ENCODE data around the gene CYP2C9.

CYP2C9 gene

DNA sequence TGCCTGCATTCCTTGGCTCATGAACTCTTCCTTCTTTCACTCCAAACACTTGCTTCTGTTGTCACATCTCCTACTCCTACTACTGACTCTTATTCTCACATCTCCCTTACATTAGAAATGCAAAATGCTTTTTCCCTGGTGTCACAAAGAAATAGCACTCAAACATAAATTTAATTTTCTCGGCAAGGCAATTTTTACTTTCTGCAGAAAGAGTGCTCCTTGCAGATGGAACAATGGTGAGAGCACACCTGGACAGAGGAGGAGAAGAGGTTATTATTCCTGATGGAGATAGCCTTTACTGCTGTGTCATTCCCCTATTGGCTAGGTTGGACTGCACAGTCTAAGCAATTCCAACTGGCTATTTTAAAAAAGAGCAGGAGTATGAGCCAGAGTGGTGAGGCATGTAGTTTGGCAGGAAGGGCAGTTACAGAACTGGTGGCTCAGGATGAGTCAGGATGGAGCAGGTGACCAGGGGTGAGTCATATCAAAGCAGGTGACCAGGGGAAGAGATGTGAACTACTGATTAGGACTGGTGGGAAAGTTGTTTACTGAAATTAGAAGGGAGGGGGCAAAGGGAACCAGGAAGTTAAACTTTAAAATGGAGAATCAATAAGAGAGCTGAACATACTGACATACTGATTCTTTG lies 52.9 kb downstream of the CYP2C9 start:
- in situ Hi-C loops (cut with HindIII; ENCODE audit: low pct_ligation_motif_present, low sequenced_read_pairs) = no loop called here
- no peak overlapping the region for H3K4me3 ChIP-seq (ENCODE audit: low read depth, low read length)
- no peaks in the 10 kb centered on the region for H3K36me3 ChIP-seq (replicated peaks)
- no peak for DNase-seq
- H3K27ac ChIP-seq = no peak overlapping the region
- no peaks in the 10 kb centered on the region for H3K27me3 ChIP-seq (replicated peaks)
- TF ChIP-seq, protein P1, sequence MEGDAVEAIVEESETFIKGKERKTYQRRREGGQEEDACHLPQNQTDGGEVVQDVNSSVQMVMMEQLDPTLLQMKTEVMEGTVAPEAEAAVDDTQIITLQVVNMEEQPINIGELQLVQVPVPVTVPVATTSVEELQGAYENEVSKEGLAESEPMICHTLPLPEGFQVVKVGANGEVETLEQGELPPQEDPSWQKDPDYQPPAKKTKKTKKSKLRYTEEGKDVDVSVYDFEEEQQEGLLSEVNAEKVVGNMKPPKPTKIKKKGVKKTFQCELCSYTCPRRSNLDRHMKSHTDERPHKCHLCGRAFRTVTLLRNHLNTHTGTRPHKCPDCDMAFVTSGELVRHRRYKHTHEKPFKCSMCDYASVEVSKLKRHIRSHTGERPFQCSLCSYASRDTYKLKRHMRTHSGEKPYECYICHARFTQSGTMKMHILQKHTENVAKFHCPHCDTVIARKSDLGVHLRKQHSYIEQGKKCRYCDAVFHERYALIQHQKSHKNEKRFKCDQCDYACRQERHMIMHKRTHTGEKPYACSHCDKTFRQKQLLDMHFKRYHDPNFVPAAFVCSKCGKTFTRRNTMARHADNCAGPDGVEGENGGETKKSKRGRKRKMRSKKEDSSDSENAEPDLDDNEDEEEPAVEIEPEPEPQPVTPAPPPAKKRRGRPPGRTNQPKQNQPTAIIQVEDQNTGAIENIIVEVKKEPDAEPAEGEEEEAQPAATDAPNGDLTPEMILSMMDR (IDR thresholded peaks at IDR 0.05; ENCODE audit: low read depth, low read length, missing control alignments) = no peak

DNA sequence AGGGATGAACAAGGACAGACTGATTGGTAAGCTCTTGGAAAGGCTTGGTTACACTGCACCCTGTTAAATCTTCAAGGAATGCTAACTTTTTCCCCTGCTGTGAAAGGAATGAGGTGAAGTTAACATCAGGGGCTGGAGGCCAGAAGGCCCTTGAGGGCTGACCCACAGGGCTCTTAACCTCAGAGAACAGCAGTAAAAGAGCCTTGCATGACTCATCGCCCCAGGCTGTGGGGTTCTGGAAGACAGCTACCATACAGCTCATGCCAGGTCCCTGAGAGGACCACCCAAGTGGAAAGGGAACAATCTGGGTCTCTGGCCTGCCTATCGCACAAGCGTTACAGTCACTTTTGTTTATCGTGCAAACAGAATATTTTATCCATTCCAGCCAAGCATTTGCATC lies 54.4 kb downstream of the CYP2C9 start:
- DNase-seq = no peak
- in situ Hi-C loops (cut with HindIII; ENCODE audit: low pct_ligation_motif_present, low sequenced_read_pairs) = no loop called here
- no peak overlapping the region for H3K27ac ChIP-seq
- no peaks in the 10 kb centered on the region for H3K27me3 ChIP-seq (replicated peaks)
- H3K36me3 ChIP-seq (replicated peaks) = no peaks in the 10 kb centered on the region
- TF ChIP-seq, protein P1 (IDR thresholded peaks at IDR 0.05; ENCODE audit: low read depth, low read length, missing control alignments) = no peak
- H3K4me3 ChIP-seq (ENCODE audit: low read depth, low read length) = no peak overlapping the region

DNA sequence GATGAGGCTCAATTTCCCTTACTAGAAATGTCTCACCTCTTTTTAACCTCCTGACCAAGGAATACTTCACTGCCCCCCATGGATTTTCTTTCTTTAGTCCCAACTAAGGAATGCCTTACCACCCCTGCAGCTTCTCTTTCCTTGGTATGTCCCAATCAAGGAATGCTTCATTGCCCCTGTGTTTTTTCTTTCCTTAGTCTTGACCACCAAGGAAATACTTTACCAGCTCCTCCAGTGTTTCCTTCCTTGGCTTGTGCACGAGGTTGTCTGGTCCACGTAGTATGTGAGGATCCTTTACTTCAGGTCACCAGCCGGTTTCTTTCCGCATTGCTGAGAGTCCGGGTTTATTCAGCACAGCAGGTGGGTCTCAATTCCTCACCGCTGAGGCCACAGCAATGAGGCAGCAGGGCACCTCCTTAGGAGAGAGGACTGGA lies 59.3 kb downstream of the CYP2C9 start:
- in situ Hi-C loops (cut with HindIII; ENCODE audit: low pct_ligation_motif_present, low sequenced_read_pairs) = no loop called here
- no peaks in the 10 kb centered on the region for H3K36me3 ChIP-seq (replicated peaks)
- TF ChIP-seq, protein P1 (IDR thresholded peaks at IDR 0.05; ENCODE audit: low read depth, low read length, missing control alignments) = no peak
- no peaks in the 10 kb centered on the region for H3K27me3 ChIP-seq (replicated peaks)
- H3K4me3 ChIP-seq (ENCODE audit: low read depth, low read length) = no peak overlapping the region
- DNase-seq = no peak
- H3K27ac ChIP-seq = no peak overlapping the region

DNA sequence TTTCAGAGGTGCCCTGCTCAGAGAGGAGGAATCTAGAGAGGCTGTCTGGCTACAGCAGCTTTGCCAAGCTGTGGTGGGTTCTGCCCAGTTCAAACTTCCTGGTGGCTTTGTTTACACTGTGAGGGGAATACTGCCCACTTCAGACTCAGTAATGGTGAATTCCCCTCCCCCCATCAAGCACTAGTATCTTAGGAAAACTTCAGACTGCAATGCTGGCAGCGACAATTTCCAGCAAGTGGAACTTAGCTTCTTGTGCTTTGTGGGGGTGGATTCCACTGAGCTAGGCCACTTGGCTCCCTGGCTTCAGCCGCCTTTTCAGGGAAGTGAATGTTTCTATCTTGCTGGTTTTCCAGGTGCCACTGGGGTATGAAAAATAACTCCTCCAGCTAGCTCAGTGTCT lies 88.0 kb downstream of the CYP2C9 start:
- Histone ChIP-seq H3K27me3 (replicated peaks) (no peaks in the 10 kb centered on the region), H3K27ac (no peak overlapping the region), H3K36me3 (replicated peaks) (no peaks in the 10 kb centered on the region), H3K4me3 (ENCODE audit: low read depth, low read length) (no peak overlapping the region)
- TF ChIP-seq, protein P1 (IDR thresholded peaks at IDR 0.05; ENCODE audit: low read depth, low read length, missing control alignments) = no peak
- in situ Hi-C loops (cut with HindIII; ENCODE audit: low pct_ligation_motif_present, low sequenced_read_pairs) = no loop called here
- no peak for DNase-seq

DNA sequence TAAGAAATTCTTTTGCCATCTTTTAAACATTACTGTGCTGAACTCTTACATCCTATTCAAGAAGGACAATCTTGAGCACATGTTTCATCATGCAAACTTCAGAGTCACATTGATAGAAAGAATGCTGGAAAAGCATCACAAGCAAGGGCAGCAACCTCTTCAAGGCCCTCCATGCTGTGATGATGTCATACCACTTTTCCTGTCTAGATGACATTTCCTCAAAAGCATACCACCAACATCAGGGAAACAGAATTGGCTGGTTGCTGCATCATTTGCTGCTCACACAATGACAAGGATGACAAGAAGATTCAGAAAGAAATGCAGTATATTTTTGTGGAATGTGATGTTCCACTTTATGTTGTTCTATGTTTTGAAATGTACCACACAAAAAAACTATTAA lies 93.2 kb downstream of the CYP2C9 start:
- no peak for DNase-seq
- in situ Hi-C loops (cut with HindIII; ENCODE audit: low pct_ligation_motif_present, low sequenced_read_pairs) = no loop called here
- H3K4me3 ChIP-seq (ENCODE audit: low read depth, low read length) = no peak overlapping the region
- TF ChIP-seq, protein P1 (IDR thresholded peaks at IDR 0.05; ENCODE audit: low read depth, low read length, missing control alignments) = no peak
- no peaks in the 10 kb centered on the region for H3K27me3 ChIP-seq (replicated peaks)
- H3K36me3 ChIP-seq (replicated peaks) = no peaks in the 10 kb centered on the region
- H3K27ac ChIP-seq = no peak overlapping the region

DNA sequence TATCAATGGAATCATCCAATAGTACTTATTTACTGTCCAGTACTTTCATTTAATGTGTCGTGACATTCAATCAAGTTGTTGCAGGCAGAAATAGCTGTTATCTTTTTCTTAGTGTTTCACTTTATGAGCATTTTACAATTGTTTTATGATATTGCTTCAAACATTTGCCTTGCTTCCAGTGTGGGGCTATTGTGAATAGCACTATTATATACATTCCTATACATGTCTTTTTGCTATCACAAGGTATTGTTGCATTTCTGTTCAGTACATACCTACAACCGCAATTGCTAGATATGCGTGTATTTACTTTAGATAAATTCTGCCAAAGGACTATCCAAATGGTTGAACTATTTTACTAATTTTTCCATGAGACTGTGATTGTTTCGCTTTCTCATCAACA lies 95.9 kb downstream of the CYP2C9 start:
- no peaks in the 10 kb centered on the region for H3K27me3 ChIP-seq (replicated peaks)
- no peak for DNase-seq

More for the DNA sequence above, 95.9 kb downstream of the CYP2C9 start:
- no peaks in the 10 kb centered on the region for H3K36me3 ChIP-seq (replicated peaks)
- in situ Hi-C loops (cut with HindIII; ENCODE audit: low pct_ligation_motif_present, low sequenced_read_pairs) = no loop called here
- H3K27ac ChIP-seq = no peak overlapping the region
- TF ChIP-seq, protein P1 (IDR thresholded peaks at IDR 0.05; ENCODE audit: low read depth, low read length, missing control alignments) = no peak
- no peak overlapping the region for H3K4me3 ChIP-seq (ENCODE audit: low read depth, low read length)

Measured in brain microvascular endothelial cell (primary cell).